ENCODE results near the gene CASP8.

DNA sequence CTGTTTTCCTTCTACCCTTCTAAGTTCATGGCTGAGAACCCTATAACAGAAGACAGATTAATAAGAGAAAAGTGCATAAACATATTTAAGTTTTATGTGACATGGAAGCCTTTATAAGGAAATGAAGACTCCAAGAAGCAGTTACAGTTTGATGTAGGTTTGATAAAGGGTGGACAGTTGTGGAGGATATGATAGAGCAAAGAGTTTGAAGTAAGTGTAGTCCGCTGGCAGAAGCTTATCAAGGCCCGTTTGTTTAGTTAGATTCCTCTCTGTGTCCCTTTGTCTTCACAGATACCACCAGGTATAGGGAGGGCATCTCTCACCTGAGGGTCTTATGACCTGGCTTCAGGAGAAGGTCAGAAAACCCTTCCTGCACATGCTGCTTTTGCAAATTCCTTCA is 10.4 kb upstream of the CASP8 start:
- TF ChIP-seq TAF1 (IDR thresholded peaks at IDR 0.05; ENCODE audit: borderline replicate concordance, insufficient read depth, low read length) (no peak), POLR2AphosphoS5 (IDR thresholded peaks at IDR 0.05; ENCODE audit: low read depth, low read length) (no peak), SIN3A (IDR thresholded peaks at IDR 0.05; ENCODE audit: borderline replicate concordance, insufficient read depth, low read length) (no peak), FOXP2 (optimal IDR thresholded peaks at IDR 0.05; ENCODE audit: borderline replicate concordance, extremely low read depth, extremely low read length, insufficient read depth) (no peak)
- TF ChIP-seq, protein P1, sequence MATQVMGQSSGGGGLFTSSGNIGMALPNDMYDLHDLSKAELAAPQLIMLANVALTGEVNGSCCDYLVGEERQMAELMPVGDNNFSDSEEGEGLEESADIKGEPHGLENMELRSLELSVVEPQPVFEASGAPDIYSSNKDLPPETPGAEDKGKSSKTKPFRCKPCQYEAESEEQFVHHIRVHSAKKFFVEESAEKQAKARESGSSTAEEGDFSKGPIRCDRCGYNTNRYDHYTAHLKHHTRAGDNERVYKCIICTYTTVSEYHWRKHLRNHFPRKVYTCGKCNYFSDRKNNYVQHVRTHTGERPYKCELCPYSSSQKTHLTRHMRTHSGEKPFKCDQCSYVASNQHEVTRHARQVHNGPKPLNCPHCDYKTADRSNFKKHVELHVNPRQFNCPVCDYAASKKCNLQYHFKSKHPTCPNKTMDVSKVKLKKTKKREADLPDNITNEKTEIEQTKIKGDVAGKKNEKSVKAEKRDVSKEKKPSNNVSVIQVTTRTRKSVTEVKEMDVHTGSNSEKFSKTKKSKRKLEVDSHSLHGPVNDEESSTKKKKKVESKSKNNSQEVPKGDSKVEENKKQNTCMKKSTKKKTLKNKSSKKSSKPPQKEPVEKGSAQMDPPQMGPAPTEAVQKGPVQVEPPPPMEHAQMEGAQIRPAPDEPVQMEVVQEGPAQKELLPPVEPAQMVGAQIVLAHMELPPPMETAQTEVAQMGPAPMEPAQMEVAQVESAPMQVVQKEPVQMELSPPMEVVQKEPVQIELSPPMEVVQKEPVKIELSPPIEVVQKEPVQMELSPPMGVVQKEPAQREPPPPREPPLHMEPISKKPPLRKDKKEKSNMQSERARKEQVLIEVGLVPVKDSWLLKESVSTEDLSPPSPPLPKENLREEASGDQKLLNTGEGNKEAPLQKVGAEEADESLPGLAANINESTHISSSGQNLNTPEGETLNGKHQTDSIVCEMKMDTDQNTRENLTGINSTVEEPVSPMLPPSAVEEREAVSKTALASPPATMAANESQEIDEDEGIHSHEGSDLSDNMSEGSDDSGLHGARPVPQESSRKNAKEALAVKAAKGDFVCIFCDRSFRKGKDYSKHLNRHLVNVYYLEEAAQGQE (IDR thresholded peaks at IDR 0.05; ENCODE audit: insufficient read depth in 1 of 2, low read depth in 2 of 2, low read length in 2 of 2), result no peak
